Dedifferentiated amniotic fluid mesenchymal stem cell (primary cell): Measurements from ENCODE around the gene MLXIPL.
"Not testable (repeated sequence)": the region's sequence is repeated elsewhere in the genome, so short reads cannot be mapped to it uniquely, and the experiment has no call there.

ENCODE experiments used
- DNase-seq: peaks from one replicate; pipeline ENCODE4 v3.0.0-alpha.2; 2016; ENCODE audit errors: extremely low spot score

MLXIPL gene

DNA sequence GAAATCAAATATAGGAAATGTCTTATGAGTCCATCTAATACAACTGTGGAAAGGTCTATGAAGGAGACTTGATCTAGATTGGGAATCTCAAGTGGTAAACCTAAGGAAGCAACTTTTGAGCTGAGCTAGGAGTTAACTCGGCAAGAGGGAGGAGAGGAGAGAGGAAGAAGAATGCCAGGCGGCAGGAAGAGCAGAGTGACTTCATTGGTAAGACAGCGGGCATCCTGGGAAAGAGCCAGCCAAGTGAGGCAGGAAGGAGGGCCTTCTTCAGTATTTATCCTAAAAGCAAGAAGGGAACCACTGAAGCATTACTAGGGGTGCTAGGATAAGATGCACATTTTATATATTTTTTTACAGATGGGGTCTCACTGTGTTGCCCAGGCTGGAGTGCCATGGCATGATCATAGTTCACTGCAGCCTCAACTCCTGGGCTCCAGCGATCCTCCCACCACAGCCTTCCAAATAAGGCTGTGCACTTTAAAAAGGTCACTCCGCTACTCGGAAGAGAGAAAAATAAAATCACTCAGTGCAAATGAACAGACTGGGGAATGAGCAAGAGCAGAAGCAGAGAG is 68.8 kb downstream of the MLXIPL start:
- DNase-seq: no peak

DNA sequence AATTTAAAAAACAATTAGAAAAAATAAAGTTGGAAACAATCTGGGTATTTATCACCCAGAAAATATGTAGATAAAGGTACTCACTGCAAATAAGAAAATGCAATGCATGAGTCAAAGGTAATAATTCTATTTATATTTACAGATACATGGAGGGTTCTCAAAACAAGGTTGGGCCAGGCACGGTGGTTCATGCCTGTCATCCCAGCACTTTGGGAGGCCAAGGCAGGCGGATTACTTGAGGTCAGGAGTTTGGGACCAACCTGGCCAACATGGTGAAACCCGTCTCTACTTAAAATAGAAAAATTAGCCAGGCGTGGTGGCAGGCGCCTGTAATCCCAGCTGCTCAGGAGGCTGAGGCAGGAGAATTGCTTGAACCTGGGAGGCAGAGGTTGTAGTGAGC is 74.2 kb downstream of the MLXIPL start:
- not testable (repeated sequence) for DNase-seq

DNA sequence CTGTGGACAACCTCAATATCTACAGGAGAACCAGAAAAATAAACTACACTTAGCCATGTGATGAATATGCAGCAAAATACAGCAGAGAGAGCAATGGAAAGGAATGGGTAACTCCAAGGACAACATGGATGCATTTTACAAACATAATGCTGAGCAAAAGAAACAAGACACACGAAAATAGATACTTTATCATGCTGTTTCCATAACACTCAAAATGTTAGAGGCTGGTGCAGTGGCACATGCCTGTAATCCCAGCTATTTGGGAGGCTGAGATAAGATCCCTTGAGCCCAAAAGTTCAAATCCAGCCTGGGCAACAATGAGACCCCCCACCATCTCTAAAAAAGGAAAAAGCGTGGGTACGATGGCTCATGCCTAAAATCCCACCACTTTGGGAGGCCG is 75.1 kb downstream of the MLXIPL start:
- no peak for DNase-seq

- no peak for DNase-seq
Observed at GRCh38 chr7:73547841-73548240, 76.5 kb downstream of the MLXIPL start.

DNA sequence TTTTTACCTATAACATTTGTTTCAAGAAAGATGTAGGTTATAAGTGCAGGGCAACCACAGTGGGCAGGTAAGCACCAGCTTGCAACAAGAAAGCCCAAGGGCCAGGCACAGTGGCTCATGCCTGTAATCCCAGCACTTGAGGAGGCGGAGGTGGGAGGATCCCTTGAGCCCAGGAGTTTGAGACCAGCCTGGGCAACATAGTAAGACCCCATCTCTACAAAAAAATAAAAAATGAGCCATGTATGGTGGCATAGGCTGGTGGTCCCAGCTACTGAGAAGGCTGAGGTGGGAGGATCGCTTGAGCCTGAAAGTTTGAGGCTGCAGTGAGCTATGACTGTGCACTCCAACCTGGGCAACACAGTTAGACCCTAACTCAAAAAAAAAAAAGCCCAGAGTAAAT is 79.6 kb downstream of the MLXIPL start:
- no peak for DNase-seq
